MCF 10A (cell line): ENCODE results near the gene PINK1. TPM values are rescaled to one million over a fixed set of nuclear protein-coding genes. Genes with fewer than 3 reads are reported as not detected.

Experiments used
- BruUV-seq: library from RNA; stranded (reverse); fragments of 400-500 nt; replicated peaks from 2 replicates; lab custom pipeline; 2021; lab: Mats Ljungman, UMichigan
- CTCF ChIA-PET: fragments of 300-600 bp; sonication (Branson Sonifier 250); formaldehyde crosslinking; extraction: SDS; loops from one replicate; lab custom pipeline; 2021; ENCODE audit warnings: antibody characterized with exemption, inconsistent platforms; lab: Yijun Ruan, JAX
- POLR2A ChIA-PET: fragments of 300-600, 350-650 bp; sonication (Branson Sonifier 250); formaldehyde crosslinking; extraction: SDS; loops from one replicate; lab custom pipeline; 2020; ENCODE audit warnings: antibody characterized with exemption, inconsistent platforms; lab: Yijun Ruan, JAX
- DNase-seq: peaks from one replicate; pipeline ENCODE4 v3.0.0-alpha.2; 2018; ENCODE audit not compliant: unreplicated experiment
- H3K27ac Mint-ChIP-seq: one replicate; pipeline ENCODE4 v1.8.0; 2022; ENCODE audit warnings: mild to moderate bottlenecking, low read depth, mixed read lengths; ENCODE audit not compliant: unreplicated experiment
- H3K27me3 Mint-ChIP-seq: one replicate; pipeline ENCODE4 v1.8.0; 2022; ENCODE audit warnings: mixed read lengths; ENCODE audit not compliant: insufficient read depth, unreplicated experiment
- H3K36me3 Mint-ChIP-seq: one replicate; pipeline ENCODE4 v1.8.0; 2022; ENCODE audit warnings: mild to moderate bottlenecking, moderate library complexity, mixed read lengths; ENCODE audit not compliant: insufficient read depth, unreplicated experiment
- H3K4me1 Mint-ChIP-seq: one replicate; pipeline ENCODE4 v1.8.0; 2022; ENCODE audit warnings: mixed read lengths; ENCODE audit not compliant: insufficient read depth, unreplicated experiment
- H3K4me3 Mint-ChIP-seq: one replicate; pipeline ENCODE4 v1.8.0; 2022; ENCODE audit warnings: mild to moderate bottlenecking, moderate library complexity, mixed read lengths; ENCODE audit not compliant: unreplicated experiment
- H3K9me3 Mint-ChIP-seq: one replicate; pipeline ENCODE4 v1.8.0; 2022; ENCODE audit warnings: mixed read lengths; ENCODE audit not compliant: unreplicated experiment
- intact Hi-C: fragments of 100-400 bp; cut with micrococcal nuclease; formaldehyde crosslinking; loops from 2 replicates; pipeline ENCODE4 v1.14.1; 2022
- total RNA-seq: library from RNA; stranded (reverse); gene quantifications from 2 replicates; pipeline ENCODE4 v1.2.3, GENCODE V29; 2022
- TF ChIP-seq, protein P1 (sequence below): fragments of 200-600 bp; IDR thresholded peaks from one replicate; pipeline ENCODE4 v1.8.0; 2022; ENCODE audit warnings: antibody characterized with exemption, mild to moderate bottlenecking; ENCODE audit not compliant: unreplicated experiment

Gene PINK1
- total RNA-seq, 1 experiment from 2014 or later, result 20.9 TPM

GRCh38 chr1:20587661-20588053 lies 45.6 kb upstream of the PINK1 start:
- BruUV-seq, result no TSS peak
- POLR2A ChIA-PET, result interaction anchor here (0.7 kb wide), 1 partner anchor 9 kb away, joined by 3 read pairs; no protein-coding TSS in a partner anchor
- Mint-ChIP-seq H3K27me3 (no peaks in the 10 kb centered on the region), H3K4me3 (no peak overlapping the region), H3K27ac (no peak overlapping the region), H3K36me3 (no peaks in the 10 kb centered on the region), H3K4me1 (peaks cover 20% of the 10 kb centered on the region), H3K9me3 (no peaks in the 10 kb centered on the region)
- CTCF ChIA-PET, result no interaction called here
- peak; percentile 27 for DNase-seq
- intact Hi-C loops, result no loop called here
- TF ChIP-seq, protein P1, sequence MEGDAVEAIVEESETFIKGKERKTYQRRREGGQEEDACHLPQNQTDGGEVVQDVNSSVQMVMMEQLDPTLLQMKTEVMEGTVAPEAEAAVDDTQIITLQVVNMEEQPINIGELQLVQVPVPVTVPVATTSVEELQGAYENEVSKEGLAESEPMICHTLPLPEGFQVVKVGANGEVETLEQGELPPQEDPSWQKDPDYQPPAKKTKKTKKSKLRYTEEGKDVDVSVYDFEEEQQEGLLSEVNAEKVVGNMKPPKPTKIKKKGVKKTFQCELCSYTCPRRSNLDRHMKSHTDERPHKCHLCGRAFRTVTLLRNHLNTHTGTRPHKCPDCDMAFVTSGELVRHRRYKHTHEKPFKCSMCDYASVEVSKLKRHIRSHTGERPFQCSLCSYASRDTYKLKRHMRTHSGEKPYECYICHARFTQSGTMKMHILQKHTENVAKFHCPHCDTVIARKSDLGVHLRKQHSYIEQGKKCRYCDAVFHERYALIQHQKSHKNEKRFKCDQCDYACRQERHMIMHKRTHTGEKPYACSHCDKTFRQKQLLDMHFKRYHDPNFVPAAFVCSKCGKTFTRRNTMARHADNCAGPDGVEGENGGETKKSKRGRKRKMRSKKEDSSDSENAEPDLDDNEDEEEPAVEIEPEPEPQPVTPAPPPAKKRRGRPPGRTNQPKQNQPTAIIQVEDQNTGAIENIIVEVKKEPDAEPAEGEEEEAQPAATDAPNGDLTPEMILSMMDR, result no peak

DNA sequence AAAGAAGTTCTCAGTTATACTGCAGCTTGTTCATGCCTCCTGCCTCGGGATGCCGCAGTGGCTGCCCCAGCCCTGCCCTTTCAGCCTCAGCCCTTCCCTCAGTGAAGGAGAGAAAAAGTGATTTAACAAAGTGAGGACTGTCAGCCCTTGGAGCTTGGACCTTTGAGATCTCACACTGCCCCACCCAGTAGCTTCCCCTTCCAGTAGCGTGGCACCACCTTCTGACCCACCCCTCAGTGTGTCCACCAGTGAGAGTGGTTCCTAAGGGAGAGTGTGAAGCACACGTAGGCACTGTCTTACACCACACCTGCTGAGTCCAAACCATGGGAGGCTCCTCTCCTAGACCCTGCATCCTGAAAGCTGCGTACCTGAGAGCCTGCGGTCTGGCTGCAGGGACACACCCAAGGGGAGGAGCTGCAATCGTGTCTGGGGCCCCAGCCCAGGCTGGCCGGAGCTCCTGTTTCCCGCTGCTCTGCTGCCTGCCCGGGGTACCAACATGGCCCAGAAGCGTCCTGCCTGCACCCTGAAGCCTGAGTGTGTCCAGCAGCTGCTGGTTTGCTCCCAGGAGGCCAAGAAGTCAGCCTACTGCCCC lies 44.5 kb upstream of the PINK1 start, which contains the start of gene CDA:
CDA (plus strand) TSS at position 464 of the 592 bp plus-strand sequence; CDS start at position 497, 33 bp downstream.
- peaks cover 20% of the 10 kb centered on the region for H3K4me1 Mint-ChIP-seq
- BruUV-seq, result no TSS peak
- CTCF ChIA-PET, result interaction anchor here (0.6 to 1.0 kb wide), 2 partner anchors 12 to 44 kb away, joined by 3 to 4 read pairs; partner anchors contain the start of gene PINK1
- TF ChIP-seq, protein P1, result no peak
- intact Hi-C loops, result no loop called here
- no peaks in the 10 kb centered on the region for H3K27me3 Mint-ChIP-seq
- DNase-seq, result no peak
- H3K36me3 Mint-ChIP-seq, result no peaks in the 10 kb centered on the region
- no peaks in the 10 kb centered on the region for H3K9me3 Mint-ChIP-seq
- H3K4me3 Mint-ChIP-seq, result no peak within 1 kb of the TSS
- H3K27ac Mint-ChIP-seq, result no peak within 1 kb of the TSS
- POLR2A ChIA-PET, result no interaction called here

DNA sequence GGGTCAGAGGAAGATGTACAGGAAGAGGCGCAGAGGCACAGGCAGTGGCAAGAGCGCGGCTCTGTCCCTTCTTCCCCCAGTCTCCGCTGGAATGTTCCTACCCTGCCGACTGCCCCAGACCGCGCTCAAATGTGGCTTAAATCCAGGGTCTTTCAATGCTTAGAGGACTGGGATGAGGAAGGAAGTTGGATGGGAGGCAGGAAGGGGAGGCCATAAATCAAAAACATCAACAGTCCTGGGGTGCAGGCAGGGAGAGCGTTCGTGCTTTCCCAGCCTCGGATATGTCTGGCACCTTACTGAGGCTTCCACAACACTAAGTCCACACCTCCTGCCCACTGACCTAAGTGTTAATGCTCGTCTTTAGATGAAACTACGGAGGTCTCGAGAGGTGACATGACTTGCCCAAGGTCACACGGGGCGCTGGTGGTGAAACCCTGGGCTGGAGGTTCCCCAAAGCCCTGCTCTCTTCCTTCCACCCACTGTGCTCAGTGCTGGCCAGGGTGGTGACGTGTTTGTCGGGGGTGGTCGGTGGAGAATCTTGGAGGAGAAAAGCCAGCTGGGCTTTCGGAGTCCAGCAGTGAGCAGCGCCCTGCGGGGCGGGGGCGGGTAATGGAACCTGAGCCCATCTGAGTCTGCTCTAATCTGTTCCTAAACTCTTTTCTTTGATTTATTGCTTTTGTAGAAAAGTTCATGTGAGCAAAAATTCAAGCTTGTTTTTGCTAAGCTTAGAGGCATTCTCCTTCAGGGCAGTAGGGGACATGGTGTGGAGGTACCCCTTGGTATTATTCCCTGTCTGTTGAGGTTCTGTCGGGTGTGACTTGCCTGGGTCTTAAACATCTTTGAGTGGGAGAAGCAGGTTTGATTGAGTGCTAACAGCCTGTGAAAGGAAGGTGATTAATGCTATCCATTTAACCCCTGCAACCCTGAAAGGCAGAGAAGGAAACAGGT lies 43.7 kb upstream of the PINK1 start:
- TF ChIP-seq, protein P1, result no peak
- Mint-ChIP-seq H3K4me1 (peaks cover 20% of the 10 kb centered on the region), H3K27me3 (no peaks in the 10 kb centered on the region), H3K4me3 (no peak overlapping the region), H3K27ac (no peak overlapping the region), H3K36me3 (no peaks in the 10 kb centered on the region), H3K9me3 (no peaks in the 10 kb centered on the region)
- POLR2A ChIA-PET, result no interaction called here
- CTCF ChIA-PET, result no interaction called here
- intact Hi-C loops, result no loop called here
- DNase-seq, result no peak
- BruUV-seq, result no TSS peak

DNA sequence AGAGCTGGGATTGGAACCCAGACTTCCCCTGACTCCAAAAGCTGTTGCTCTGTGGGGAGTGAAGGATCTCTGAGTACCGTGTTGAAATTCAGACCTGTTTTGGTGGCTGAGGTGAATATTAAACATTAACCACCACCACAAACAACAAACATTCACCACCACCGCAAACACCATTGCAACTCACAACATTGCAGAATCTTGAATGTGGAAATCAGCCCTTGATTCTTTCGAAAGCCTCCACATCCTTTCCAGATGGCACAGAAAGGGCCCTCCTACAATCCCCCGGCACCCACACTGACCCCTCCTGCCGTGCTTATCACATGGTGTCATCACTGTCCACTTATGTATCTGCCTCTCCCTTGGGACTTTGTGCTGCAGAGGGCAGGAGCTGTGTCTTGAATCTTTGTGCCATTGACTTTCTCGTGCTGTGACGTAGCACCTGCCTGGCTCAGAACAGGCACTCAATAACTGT lies 42.9 kb upstream of the PINK1 start:
- TF ChIP-seq, protein P1, result no peak
- H3K36me3 Mint-ChIP-seq, result no peaks in the 10 kb centered on the region
- no peaks in the 10 kb centered on the region for H3K27me3 Mint-ChIP-seq
- BruUV-seq, result no TSS peak
- H3K27ac Mint-ChIP-seq, result no peak overlapping the region
- intact Hi-C loops, result no loop called here
- H3K9me3 Mint-ChIP-seq, result no peaks in the 10 kb centered on the region
- H3K4me3 Mint-ChIP-seq, result no peak overlapping the region
- DNase-seq, result peak; percentile 68
- CTCF ChIA-PET, result no interaction called here
- H3K4me1 Mint-ChIP-seq, result peaks cover 14% of the 10 kb centered on the region
- POLR2A ChIA-PET, result no interaction called here
